ENCODE data around the gene OR52D1. TPM values are rescaled to one million over a fixed set of nuclear protein-coding genes. Genes with fewer than 3 reads are reported as not detected.

Gene OR52D1
- total RNA-seq, 2 donors from 2014 or later: not detected

DNA sequence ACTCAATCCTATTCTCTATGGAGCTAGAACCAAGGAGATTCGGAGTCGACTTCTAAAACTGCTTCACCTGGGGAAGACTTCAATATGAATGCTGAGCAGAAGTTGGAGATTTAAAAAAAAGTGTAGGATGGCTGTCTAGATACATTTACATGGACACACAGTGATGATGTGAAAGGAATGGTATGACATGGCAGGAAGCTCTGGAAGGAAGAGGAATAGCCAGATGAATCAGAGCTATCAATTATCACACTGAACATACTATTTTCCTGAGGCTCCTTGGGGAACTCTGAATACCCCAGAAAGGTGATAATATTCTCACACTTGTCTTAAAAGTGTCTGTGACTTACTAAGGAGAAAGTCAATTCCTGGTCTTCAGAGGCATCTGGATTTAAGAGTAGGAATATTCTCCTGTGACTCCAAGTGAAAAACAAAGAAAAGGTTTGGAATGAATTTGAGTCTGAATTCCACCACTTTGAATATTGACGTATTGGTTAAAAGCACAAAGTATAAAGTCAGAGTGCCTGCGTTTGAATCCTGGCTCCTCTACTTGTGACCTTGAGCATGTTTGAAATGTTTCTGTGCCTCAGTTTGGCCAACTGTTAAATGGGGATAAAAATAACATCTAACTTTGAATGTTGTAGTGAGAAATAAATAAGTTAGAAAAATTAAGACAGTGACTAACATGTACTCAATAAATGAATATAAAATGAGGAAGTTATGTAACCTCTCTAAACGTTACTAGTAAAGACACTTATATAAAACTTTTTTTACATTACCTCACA lies 1.3 kb downstream of the OR52D1 start:
- DNase-seq: no peak
- Mint-ChIP-seq H3K27ac (no peak overlapping the region), H3K9me3 (no peaks in the 10 kb centered on the region), H3K36me3 (ENCODE audit: insufficient read depth in 2 of 2) (no peaks in the 10 kb centered on the region), H3K27me3 (ENCODE audit: low read depth) (peaks cover 14% of the 10 kb centered on the region), H3K4me3 (no peak overlapping the region), H3K4me1 (ENCODE audit: low read depth) (no peaks in the 10 kb centered on the region)
- no peak for ATAC-seq (replicated peaks in 1 of 2)

DNA sequence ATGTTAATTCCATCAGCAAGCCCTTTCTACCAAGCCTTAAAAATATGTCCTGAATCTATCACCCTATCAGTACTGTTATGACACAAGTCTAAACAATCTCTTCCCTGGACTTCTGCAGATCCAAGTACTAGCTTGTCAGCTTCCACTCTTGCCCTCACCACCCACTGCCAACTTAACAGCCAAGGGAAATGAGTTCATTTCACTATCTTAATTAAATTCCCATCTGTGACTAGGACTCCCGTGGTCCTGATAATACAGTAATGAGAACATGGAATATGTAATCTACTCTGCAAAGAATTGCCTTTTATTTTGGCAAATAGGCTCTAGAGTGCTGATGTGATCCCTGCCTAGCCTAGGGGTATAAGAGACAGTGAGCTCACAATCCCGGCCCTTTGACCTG lies 11.2 kb downstream of the OR52D1 start:
- DNase-seq (no peak), ATAC-seq (replicated peaks in 1 of 2) (no peak)
- Mint-ChIP-seq H3K9me3 (no peaks in the 10 kb centered on the region), H3K4me3 (no peak overlapping the region), H3K36me3 (ENCODE audit: insufficient read depth in 2 of 2) (no peaks in the 10 kb centered on the region), H3K27me3 (ENCODE audit: low read depth) (peaks cover 13% of the 10 kb centered on the region), H3K4me1 (ENCODE audit: low read depth) (no peaks in the 10 kb centered on the region), H3K27ac (no peak overlapping the region)

GRCh38 chr11:5500393-5500801 lies 11.9 kb downstream of the OR52D1 start:
- Mint-ChIP-seq H3K9me3 (no peaks in the 10 kb centered on the region), H3K27ac (no peak overlapping the region), H3K4me1 (ENCODE audit: low read depth) (no peaks in the 10 kb centered on the region), H3K4me3 (no peak overlapping the region), H3K27me3 (ENCODE audit: low read depth) (peaks cover 10% of the 10 kb centered on the region), H3K36me3 (ENCODE audit: insufficient read depth in 2 of 2) (no peaks in the 10 kb centered on the region)
- DNase-seq (no peak), ATAC-seq (replicated peaks in 1 of 2) (no peak)

DNA sequence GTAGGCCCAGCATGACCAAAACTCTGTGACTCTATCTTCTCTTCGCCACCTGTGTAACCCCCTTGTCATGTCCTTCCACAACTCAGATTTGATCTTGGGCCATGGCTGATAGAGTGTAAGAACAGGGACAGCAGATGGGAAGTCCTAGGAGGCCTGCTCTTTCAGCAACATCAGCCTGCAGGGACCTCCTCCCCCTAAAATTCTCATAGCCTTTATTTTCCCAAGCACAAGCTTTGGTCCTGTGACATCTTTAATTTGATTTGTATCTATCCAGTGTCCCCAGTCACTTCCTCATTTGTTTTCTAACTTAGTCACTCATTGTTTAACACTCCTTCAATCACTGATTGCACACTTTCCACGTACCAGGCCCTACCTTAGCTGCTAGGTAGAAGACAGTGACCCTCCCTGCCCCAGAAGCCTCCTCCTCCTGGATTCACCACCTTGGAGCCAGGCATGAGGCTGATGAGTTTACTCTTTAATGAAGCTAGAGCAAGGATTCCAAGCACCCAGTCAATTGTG lies 16.0 kb downstream of the OR52D1 start:
- Mint-ChIP-seq H3K36me3 (ENCODE audit: insufficient read depth in 2 of 2) (no peaks in the 10 kb centered on the region), H3K9me3 (no peaks in the 10 kb centered on the region), H3K27me3 (ENCODE audit: low read depth) (peaks cover 7% of the 10 kb centered on the region), H3K4me1 (ENCODE audit: low read depth) (no peaks in the 10 kb centered on the region), H3K4me3 (no peak overlapping the region), H3K27ac (no peak overlapping the region)
- ATAC-seq (replicated peaks in 1 of 2) (no peak), DNase-seq (no peak)

DNA sequence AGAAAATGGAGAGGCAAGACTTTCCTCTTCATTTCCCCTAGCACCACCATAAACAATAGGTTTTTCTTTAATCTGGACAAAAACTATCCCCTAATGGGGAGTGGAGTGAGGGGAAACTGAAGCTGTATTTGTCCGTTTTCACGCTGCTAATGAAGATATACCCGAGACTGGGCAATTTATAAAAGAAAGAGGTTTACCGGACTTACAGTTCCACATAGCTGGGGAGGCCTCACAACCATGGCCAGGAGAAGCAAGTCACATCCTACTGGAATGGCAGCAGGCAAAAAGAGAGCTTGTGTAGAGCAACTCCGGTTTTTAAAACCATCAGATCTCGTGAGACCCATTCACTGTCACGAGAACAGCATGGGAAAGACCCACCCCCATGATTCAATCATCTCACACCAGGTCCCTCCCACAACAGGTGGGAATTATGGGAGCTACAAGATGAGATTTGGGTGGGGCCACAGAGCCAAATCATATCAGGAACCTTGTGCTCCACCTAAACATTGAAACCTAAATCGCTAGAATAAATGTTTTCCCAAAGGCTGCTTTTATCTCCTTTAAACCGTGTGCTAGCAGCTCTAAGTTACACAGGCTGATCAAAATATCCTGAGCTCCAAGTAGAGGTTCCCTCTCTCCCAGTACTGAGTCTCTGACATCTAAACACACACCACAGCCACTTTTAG lies 17.0 kb downstream of the OR52D1 start:
- ATAC-seq (replicated peaks in 1 of 2): no peak
- H3K27ac Mint-ChIP-seq: no peak overlapping the region
- no peaks in the 10 kb centered on the region for H3K9me3 Mint-ChIP-seq
- no peak for DNase-seq
- H3K4me3 Mint-ChIP-seq: no peak overlapping the region
- H3K27me3 Mint-ChIP-seq (ENCODE audit: low read depth): peaks cover 7% of the 10 kb centered on the region
- H3K4me1 Mint-ChIP-seq (ENCODE audit: low read depth): no peaks in the 10 kb centered on the region
- H3K36me3 Mint-ChIP-seq (ENCODE audit: insufficient read depth in 2 of 2): no peaks in the 10 kb centered on the region

GRCh38 chr11:5507177-5507932 lies 18.9 kb downstream of the OR52D1 start:
- DNase-seq (no peak), ATAC-seq (replicated peaks in 1 of 2) (no peak)
- no peaks in the 10 kb centered on the region for H3K9me3 Mint-ChIP-seq
- no peak overlapping the region for H3K4me3 Mint-ChIP-seq
- H3K27me3 Mint-ChIP-seq (ENCODE audit: low read depth): peaks cover 11% of the 10 kb centered on the region
- no peaks in the 10 kb centered on the region for H3K4me1 Mint-ChIP-seq (ENCODE audit: low read depth)
- no peak overlapping the region for H3K27ac Mint-ChIP-seq
- no peaks in the 10 kb centered on the region for H3K36me3 Mint-ChIP-seq (ENCODE audit: insufficient read depth in 2 of 2)

GRCh38 chr11:5507933-5508305 lies 19.4 kb downstream of the OR52D1 start:
- no peaks in the 10 kb centered on the region for H3K36me3 Mint-ChIP-seq (ENCODE audit: insufficient read depth in 2 of 2)
- no peaks in the 10 kb centered on the region for H3K9me3 Mint-ChIP-seq
- DNase-seq (no peak), ATAC-seq (replicated peaks in 1 of 2) (no peak)
- no peaks in the 10 kb centered on the region for H3K4me1 Mint-ChIP-seq (ENCODE audit: low read depth)
- peaks cover 10% of the 10 kb centered on the region for H3K27me3 Mint-ChIP-seq (ENCODE audit: low read depth)
- H3K27ac Mint-ChIP-seq: no peak overlapping the region
- H3K4me3 Mint-ChIP-seq: no peak overlapping the region

- no peaks in the 10 kb centered on the region for H3K36me3 Mint-ChIP-seq (ENCODE audit: insufficient read depth in 2 of 2)
- H3K9me3 Mint-ChIP-seq: no peaks in the 10 kb centered on the region
- peaks cover 10% of the 10 kb centered on the region for H3K27me3 Mint-ChIP-seq (ENCODE audit: low read depth)
- H3K4me1 Mint-ChIP-seq (ENCODE audit: low read depth): no peaks in the 10 kb centered on the region
- H3K27ac Mint-ChIP-seq: no peak overlapping the region
- no peak for ATAC-seq (replicated peaks in 1 of 2)
- H3K4me3 Mint-ChIP-seq: no peak overlapping the region
- no peak for DNase-seq
Measured at GRCh38 chr11:5508605-5509004, 20.1 kb downstream of the OR52D1 start.

GRCh38 chr11:5509803-5510202 lies 21.3 kb downstream of the OR52D1 start, which contains the start of gene UBQLN3:
TSS of gene UBQLN3 (minus strand) at chr11:5509957. CDS start at chr11:5509558, 399 bp downstream.
- Mint-ChIP-seq H3K4me1 (ENCODE audit: low read depth) (no peaks in the 10 kb centered on the region), H3K27me3 (ENCODE audit: low read depth) (peaks cover 10% of the 10 kb centered on the region), H3K4me3 (no peak within 1 kb of the TSS), H3K27ac (no peak within 1 kb of the TSS), H3K9me3 (no peaks in the 10 kb centered on the region), H3K36me3 (ENCODE audit: insufficient read depth in 2 of 2) (no peaks in the 10 kb centered on the region)
- ATAC-seq (replicated peaks in 1 of 2) (no peak), DNase-seq (no peak)

DNA sequence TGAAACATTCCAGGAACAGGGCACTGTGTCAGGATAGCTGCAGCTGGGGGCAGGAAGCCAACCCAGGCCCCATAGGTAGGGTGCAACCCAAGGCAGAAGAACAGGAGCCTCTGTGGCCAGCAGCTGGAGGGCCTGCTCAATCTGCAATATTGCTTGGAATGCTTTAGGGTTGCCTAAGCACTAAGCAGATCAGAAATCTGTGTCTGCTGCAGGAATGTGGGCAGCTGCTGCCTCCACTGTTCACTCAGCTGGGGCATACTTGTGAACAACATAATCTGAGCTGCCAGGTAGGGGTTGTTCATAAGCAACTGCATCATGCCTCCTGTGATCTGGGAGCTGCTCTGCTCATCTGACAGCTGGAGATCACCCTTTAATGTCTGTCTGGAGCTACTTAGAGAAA lies 26.4 kb downstream of the OR52D1 start:
- Mint-ChIP-seq H3K4me1 (ENCODE audit: low read depth) (no peaks in the 10 kb centered on the region), H3K27me3 (ENCODE audit: low read depth) (peaks cover 10% of the 10 kb centered on the region), H3K27ac (no peak overlapping the region), H3K9me3 (no peaks in the 10 kb centered on the region), H3K4me3 (no peak overlapping the region), H3K36me3 (ENCODE audit: insufficient read depth in 2 of 2) (no peaks in the 10 kb centered on the region)
- DNase-seq (no peak), ATAC-seq (replicated peaks in 1 of 2) (no peak)

DNA sequence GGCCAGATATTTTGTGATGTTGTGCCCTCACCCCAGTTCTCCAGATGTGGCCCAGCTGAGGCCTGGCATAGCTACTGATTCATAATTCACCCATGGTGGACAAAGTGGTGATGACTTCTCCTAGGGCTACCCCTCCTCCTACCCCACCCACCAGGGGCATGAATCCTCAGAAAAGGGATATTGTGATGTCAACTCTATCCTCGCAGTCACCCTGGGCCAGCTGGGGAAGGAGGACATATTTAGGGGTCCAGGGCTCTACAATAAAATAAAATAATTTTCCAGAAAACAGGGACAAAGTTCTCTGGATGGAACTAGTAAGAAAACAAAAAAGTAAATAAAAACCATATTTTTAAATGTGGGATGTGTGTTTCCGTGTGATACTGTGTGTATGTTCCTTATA lies 28.1 kb downstream of the OR52D1 start, which contains the start of gene UBQLNL:
UBQLNL (minus strand) TSS at position 101 of the 400 bp plus-strand sequence. CDS start 258 bp downstream, outside the sequence.
- Mint-ChIP-seq H3K4me3 (no peak within 1 kb of the TSS), H3K4me1 (ENCODE audit: low read depth) (no peaks in the 10 kb centered on the region), H3K27me3 (ENCODE audit: low read depth) (peaks cover under 1% of the 10 kb centered on the region), H3K27ac (no peak within 1 kb of the TSS), H3K9me3 (no peaks in the 10 kb centered on the region), H3K36me3 (ENCODE audit: insufficient read depth in 2 of 2) (no peaks in the 10 kb centered on the region)
- no peak for ATAC-seq (replicated peaks in 1 of 2)
- no peak for DNase-seq

DNA sequence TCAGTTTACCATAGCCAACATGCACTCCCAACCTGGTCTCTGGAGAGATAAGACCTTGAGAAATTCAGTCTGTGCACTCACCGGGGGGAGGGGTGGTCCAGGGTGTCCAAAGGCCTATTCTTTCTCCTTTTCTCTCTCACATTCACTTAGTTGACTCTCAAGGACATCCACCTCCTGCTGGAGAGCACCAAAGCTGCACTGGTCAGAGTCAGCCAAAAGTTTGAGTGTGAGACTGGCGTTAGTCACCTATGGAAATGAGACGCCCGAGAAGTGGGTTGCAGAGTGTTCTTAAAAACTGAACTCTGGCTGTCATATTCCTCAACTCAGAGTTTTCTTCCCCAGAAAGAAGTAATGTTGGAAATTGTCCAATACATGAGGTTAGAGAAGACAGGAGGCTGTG lies 33.1 kb downstream of the OR52D1 start:
- no peaks in the 10 kb centered on the region for H3K36me3 Mint-ChIP-seq (ENCODE audit: insufficient read depth in 2 of 2)
- no peak overlapping the region for H3K4me3 Mint-ChIP-seq
- no peak overlapping the region for H3K27ac Mint-ChIP-seq
- no peaks in the 10 kb centered on the region for H3K9me3 Mint-ChIP-seq
- DNase-seq: no peak
- ATAC-seq (replicated peaks in 1 of 2): no peak
- H3K4me1 Mint-ChIP-seq (ENCODE audit: low read depth): no peaks in the 10 kb centered on the region
- no peaks in the 10 kb centered on the region for H3K27me3 Mint-ChIP-seq (ENCODE audit: low read depth)

DNA sequence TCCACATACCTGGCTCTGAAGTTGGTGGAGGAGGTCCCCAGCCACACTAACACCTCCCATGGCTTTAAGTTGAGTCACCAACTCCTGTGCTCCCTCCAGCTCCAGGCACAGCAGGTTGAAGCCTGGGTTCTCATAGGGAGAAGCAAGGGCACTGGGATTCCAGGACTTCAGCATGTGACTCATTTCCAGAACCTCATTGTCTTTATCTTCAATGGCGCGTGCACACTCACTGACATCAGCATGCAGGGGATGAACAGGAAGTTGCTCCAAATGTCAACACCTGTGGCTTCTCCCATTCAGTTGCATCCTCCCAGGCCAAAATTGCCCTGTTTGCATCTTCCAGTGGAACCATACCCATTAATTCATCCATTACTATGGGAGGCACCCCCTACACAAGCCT lies 33.8 kb downstream of the OR52D1 start:
- no peak for ATAC-seq (replicated peaks in 1 of 2)
- Mint-ChIP-seq H3K4me3 (no peak overlapping the region), H3K4me1 (ENCODE audit: low read depth) (no peaks in the 10 kb centered on the region), H3K9me3 (no peaks in the 10 kb centered on the region), H3K36me3 (ENCODE audit: insufficient read depth in 2 of 2) (no peaks in the 10 kb centered on the region), H3K27ac (no peak overlapping the region), H3K27me3 (ENCODE audit: low read depth) (no peaks in the 10 kb centered on the region)
- no peak for DNase-seq
